Neural progenitor cell (in vitro differentiated cells): ENCODE results near the gene SBF2. TPM values are rescaled to one million over a fixed set of nuclear protein-coding genes. Genes with fewer than 3 reads are reported as not detected.

ENCODE experiments used
- DNase-seq: peaks from one replicate; pipeline ENCODE4 v3.0.0-alpha.2; 2016; ENCODE audit warnings: low spot score
- H2AFZ ChIP-seq: fragments of 200-600 bp; sonication (generic); replicated peaks from 2 replicates; pipeline ENCODE4 v1.6.1; 2016; ENCODE audit warnings: antibody characterized with exemption
- H3F3A ChIP-seq: fragments of 200-600 bp; sonication (generic); 2 replicates; pipeline ENCODE4 v1.6.1; 2016; ENCODE audit warnings: antibody characterized with exemption, low read depth
- H3K27ac ChIP-seq: fragments of 200-600 bp; sonication (generic); 2 replicates; pipeline ENCODE4 v1.5.1; 2016; ENCODE audit warnings: mild to moderate bottlenecking
- H3K27me3 ChIP-seq: fragments of 200-600 bp; sonication (generic); 2 replicates; pipeline ENCODE4 v1.6.1; 2016; ENCODE audit warnings: mild to moderate bottlenecking, moderate library complexity
- H3K36me3 ChIP-seq: fragments of 200-600 bp; sonication (generic); 2 replicates; pipeline ENCODE4 v1.5.1; 2016
- H3K4me1 ChIP-seq: fragments of 200-600 bp; sonication (generic); 2 replicates; pipeline ENCODE4 v1.6.1; 2016; ENCODE audit warnings: mixed run types
- H3K4me2 ChIP-seq: fragments of 200-600 bp; sonication (generic); 2 replicates; pipeline ENCODE4 v1.6.1; 2016
- H3K4me3 ChIP-seq: fragments of 200-600 bp; sonication (generic); 2 replicates; pipeline ENCODE4 v1.5.1; 2016
- H3K79me2 ChIP-seq: fragments of 200-600 bp; sonication (generic); 2 replicates; pipeline ENCODE4 v1.6.1; 2016; ENCODE audit warnings: low read depth
- H3K9ac ChIP-seq: fragments of 200-600 bp; sonication (generic); 2 replicates; pipeline ENCODE4 v1.6.1; 2016
- H3K9me3 ChIP-seq: fragments of 200-600 bp; sonication (generic); 2 replicates; pipeline ENCODE4 v1.5.1; 2016; ENCODE audit warnings: low read depth
- H4K20me1 ChIP-seq: fragments of 200-600 bp; sonication (generic); 2 replicates; pipeline ENCODE4 v1.6.1; 2016; ENCODE audit warnings: low read depth
- H3K27ac Mint-ChIP-seq: 3 replicates; pipeline ENCODE4 v1.8.0; 2021; ENCODE audit warnings: mixed read lengths
- H3K27me3 Mint-ChIP-seq: 2 replicates; pipeline ENCODE4 v1.8.0; 2022; ENCODE audit warnings: low read depth, mild to moderate bottlenecking, inconsistent platforms, moderate library complexity, mixed read lengths; ENCODE audit not compliant: insufficient read depth
- H3K36me3 Mint-ChIP-seq: 3 replicates; pipeline ENCODE4 v1.8.0; 2021; ENCODE audit warnings: mixed read lengths
- H3K4me1 Mint-ChIP-seq: 3 replicates; pipeline ENCODE4 v1.8.0; 2021; ENCODE audit warnings: mixed read lengths
- H3K4me3 Mint-ChIP-seq: 3 replicates; pipeline ENCODE4 v1.8.0; 2021; ENCODE audit warnings: mild to moderate bottlenecking, moderate library complexity, mixed read lengths
- H3K9me3 Mint-ChIP-seq: 3 replicates; pipeline ENCODE4 v1.8.0; 2020; ENCODE audit warnings: mixed read lengths
- EZH2 ChIP-seq: fragments of 200-600 bp; sonication (generic); IDR thresholded peaks from 2 replicates; pipeline ENCODE4 v1.6.1; 2017; ENCODE audit warnings: antibody characterized with exemption, mild to moderate bottlenecking, moderate library complexity
- EZH2phosphoT487 ChIP-seq: fragments of 200-600 bp; sonication (generic); IDR thresholded peaks from 2 replicates; pipeline ENCODE4 v1.6.1; 2017; ENCODE audit warnings: antibody characterized with exemption
- total RNA-seq: library from RNA; depleted of rRNA; stranded (reverse); fragments of >200 nt; gene quantifications from 2 replicates; pipeline ENCODE4 v1.2.3, GENCODE V29; 2015; ENCODE audit warnings: low replicate concordance
- TF ChIP-seq, protein P1 (sequence below): fragments of 200-600 bp; sonication (generic); IDR thresholded peaks from 2 replicates; pipeline ENCODE4 v1.5.1; 2017; ENCODE audit warnings: antibody characterized with exemption, mild to moderate bottlenecking

Gene SBF2
- total RNA-seq, 1 donor from 2014 or later, result 48.2 TPM

DNA sequence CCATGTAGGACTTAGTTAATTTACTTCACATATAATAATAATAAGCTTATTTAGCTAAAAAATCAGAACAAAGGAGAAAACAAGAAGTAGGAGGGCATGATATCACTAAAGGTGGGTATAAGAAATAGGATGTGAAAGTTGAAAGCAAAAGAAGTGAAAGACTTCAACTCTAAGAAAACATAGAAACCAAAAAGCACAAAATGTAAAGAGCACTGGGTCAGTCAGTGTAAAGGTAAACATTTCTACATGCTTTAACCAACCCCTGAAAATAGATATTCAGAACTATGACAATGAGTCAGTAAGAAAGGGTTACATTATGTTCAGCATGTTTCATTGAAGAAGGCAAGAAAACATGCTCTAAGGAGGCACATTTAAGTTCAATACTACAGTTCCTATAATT lies 331.3 kb downstream of the SBF2 start:
- Histone ChIP-seq H3K9me3 (no peaks in the 10 kb centered on the region), H3K4me3 (no peak overlapping the region), H3K27ac (no peak overlapping the region), H3K36me3 (no peaks in the 10 kb centered on the region), H2AFZ (no peak overlapping the region), H3K4me2 (no peak overlapping the region), H3F3A (no peaks in the 10 kb centered on the region), H3K9ac (no peak overlapping the region), H3K4me1 (no peaks in the 10 kb centered on the region), H3K27me3 (no peaks in the 10 kb centered on the region), H3K79me2 (no peaks in the 10 kb centered on the region), H4K20me1 (no peaks in the 10 kb centered on the region)
- Mint-ChIP-seq H3K27me3 (no peaks in the 10 kb centered on the region), H3K4me1 (no peaks in the 10 kb centered on the region), H3K27ac (no peak overlapping the region), H3K4me3 (no peak overlapping the region), H3K9me3 (no peaks in the 10 kb centered on the region), H3K36me3 (peaks cover 32% of the 10 kb centered on the region)
- DNase-seq, result no peak
- TF ChIP-seq EZH2, result no peak
- TF ChIP-seq, protein P1, sequence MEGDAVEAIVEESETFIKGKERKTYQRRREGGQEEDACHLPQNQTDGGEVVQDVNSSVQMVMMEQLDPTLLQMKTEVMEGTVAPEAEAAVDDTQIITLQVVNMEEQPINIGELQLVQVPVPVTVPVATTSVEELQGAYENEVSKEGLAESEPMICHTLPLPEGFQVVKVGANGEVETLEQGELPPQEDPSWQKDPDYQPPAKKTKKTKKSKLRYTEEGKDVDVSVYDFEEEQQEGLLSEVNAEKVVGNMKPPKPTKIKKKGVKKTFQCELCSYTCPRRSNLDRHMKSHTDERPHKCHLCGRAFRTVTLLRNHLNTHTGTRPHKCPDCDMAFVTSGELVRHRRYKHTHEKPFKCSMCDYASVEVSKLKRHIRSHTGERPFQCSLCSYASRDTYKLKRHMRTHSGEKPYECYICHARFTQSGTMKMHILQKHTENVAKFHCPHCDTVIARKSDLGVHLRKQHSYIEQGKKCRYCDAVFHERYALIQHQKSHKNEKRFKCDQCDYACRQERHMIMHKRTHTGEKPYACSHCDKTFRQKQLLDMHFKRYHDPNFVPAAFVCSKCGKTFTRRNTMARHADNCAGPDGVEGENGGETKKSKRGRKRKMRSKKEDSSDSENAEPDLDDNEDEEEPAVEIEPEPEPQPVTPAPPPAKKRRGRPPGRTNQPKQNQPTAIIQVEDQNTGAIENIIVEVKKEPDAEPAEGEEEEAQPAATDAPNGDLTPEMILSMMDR, result no peak

DNA sequence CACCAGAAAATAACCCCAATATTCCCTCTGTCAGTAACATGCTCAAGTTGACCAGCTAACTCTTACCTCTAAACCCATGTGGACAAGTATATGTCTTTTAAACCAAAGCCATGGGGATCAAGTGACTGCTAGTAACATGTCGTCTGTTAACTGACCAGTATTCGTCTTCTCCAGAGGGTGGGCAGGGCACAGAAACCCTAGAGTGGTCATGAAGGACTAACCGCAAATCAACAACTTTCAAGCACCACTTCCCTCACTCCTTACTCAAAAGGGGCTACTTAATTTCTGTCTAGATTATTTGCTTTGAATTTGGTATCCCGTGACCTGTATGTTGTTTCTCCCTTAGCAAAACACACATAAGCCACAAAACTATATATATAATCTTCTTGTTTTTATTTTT lies 336.9 kb downstream of the SBF2 start:
- H3K9me3 ChIP-seq, result no peaks in the 10 kb centered on the region
- no peaks in the 10 kb centered on the region for H3K79me2 ChIP-seq
- Mint-ChIP-seq H3K9me3 (no peaks in the 10 kb centered on the region), H3K36me3 (peaks cover 21% of the 10 kb centered on the region), H3K27ac (no peak overlapping the region), H3K4me1 (peaks cover 4% of the 10 kb centered on the region), H3K4me3 (no peak overlapping the region), H3K27me3 (peaks cover 1% of the 10 kb centered on the region)
- no peaks in the 10 kb centered on the region for H3K27me3 ChIP-seq
- H3K4me2 ChIP-seq, result no peak overlapping the region
- H3F3A ChIP-seq, result no peaks in the 10 kb centered on the region
- TF ChIP-seq EZH2phosphoT487 (no peak), EZH2 (no peak)
- TF ChIP-seq, protein P1, result no peak
- no peak for DNase-seq
- H3K36me3 ChIP-seq, result no peaks in the 10 kb centered on the region
- no peaks in the 10 kb centered on the region for H3K4me1 ChIP-seq
- H2AFZ ChIP-seq, result no peak overlapping the region
- no peak overlapping the region for H3K27ac ChIP-seq
- H3K9ac ChIP-seq, result no peak overlapping the region
- no peak overlapping the region for H3K4me3 ChIP-seq
- H4K20me1 ChIP-seq, result no peaks in the 10 kb centered on the region

DNA sequence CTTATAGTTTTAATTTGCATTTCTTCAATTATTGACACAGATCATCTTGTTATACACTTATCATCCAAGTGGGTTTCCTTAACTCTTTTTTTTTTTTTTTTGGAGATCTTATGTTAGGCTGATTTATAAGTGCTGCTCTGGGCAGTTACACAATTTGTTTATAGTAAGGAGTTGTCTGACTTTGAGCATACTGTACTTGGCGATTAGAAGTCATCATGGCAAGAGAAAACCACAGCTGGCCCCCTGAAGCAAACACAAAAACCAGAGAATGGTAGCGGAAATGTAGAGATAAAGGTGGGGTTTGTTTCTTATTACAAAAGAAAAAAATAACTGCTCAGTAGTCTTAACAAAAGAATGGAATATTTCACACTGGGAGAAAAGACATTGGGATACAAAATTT lies 337.5 kb downstream of the SBF2 start:
- Histone ChIP-seq H3K4me3 (no peak overlapping the region), H3K27me3 (no peaks in the 10 kb centered on the region), H3K9ac (no peak overlapping the region), H3K27ac (no peak overlapping the region), H3K4me1 (no peaks in the 10 kb centered on the region), H2AFZ (no peak overlapping the region), H3K9me3 (no peaks in the 10 kb centered on the region), H3K36me3 (no peaks in the 10 kb centered on the region), H3F3A (no peaks in the 10 kb centered on the region), H3K4me2 (no peak overlapping the region), H3K79me2 (no peaks in the 10 kb centered on the region), H4K20me1 (no peaks in the 10 kb centered on the region)
- Mint-ChIP-seq H3K27ac (no peak overlapping the region), H3K9me3 (no peaks in the 10 kb centered on the region), H3K36me3 (peaks cover 23% of the 10 kb centered on the region), H3K27me3 (peaks cover 2% of the 10 kb centered on the region), H3K4me3 (no peak overlapping the region), H3K4me1 (peaks cover 8% of the 10 kb centered on the region)
- DNase-seq, result no peak
- TF ChIP-seq EZH2, result no peak
- no peak for TF ChIP-seq EZH2phosphoT487
- TF ChIP-seq, protein P1, result no peak

DNA sequence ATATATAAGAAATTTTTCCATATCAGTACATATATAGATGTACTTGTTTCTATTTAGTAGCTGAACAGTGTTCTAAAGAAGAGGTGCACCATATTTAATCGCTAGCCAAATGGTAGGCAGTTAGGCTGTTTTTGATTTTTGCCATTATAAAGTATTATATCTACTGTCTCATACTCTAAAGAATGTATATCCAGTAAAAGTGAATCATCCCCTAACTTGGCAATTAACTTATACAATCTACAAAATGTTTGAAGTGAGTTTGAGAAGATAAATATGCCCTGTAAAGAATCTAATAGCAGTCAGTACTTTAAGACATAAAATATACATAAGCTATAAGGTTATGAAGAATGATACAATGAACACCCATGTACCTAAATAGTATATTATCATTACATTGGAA lies 338.6 kb downstream of the SBF2 start:
- Histone ChIP-seq H3K4me1 (no peaks in the 10 kb centered on the region), H3F3A (no peaks in the 10 kb centered on the region), H3K27ac (no peak overlapping the region), H3K4me2 (no peak overlapping the region), H3K9me3 (no peaks in the 10 kb centered on the region), H3K4me3 (no peak overlapping the region), H2AFZ (no peak overlapping the region), H3K36me3 (no peaks in the 10 kb centered on the region), H4K20me1 (no peaks in the 10 kb centered on the region), H3K9ac (no peak overlapping the region), H3K27me3 (no peaks in the 10 kb centered on the region), H3K79me2 (no peaks in the 10 kb centered on the region)
- Mint-ChIP-seq H3K36me3 (peaks cover 23% of the 10 kb centered on the region), H3K9me3 (no peaks in the 10 kb centered on the region), H3K4me1 (peaks cover 9% of the 10 kb centered on the region), H3K27me3 (peaks cover 2% of the 10 kb centered on the region), H3K4me3 (no peak overlapping the region), H3K27ac (no peak overlapping the region)
- DNase-seq, result no peak
- no peak for TF ChIP-seq EZH2
- no peak for TF ChIP-seq EZH2phosphoT487
- TF ChIP-seq, protein P1, result no peak
